Activated CD4-positive, alpha-beta T cell treated with anti-CD3 and anti-CD28 coated beads for 1 hour (primary cell): Measurements from ENCODE around the gene SLC13A2.
"Not testable (repeated sequence)": the region's sequence is repeated elsewhere in the genome, so short reads cannot be mapped to it uniquely, and the experiment has no call there.

ENCODE experiments used
- DNase-seq: peaks from one replicate; pipeline ENCODE4 v3.0.0-alpha.2; 2020

SLC13A2 gene

GRCh38 chr17:28519236-28519635 is 45.8 kb downstream of the SLC13A2 start:
- no peak for DNase-seq

- DNase-seq, result no peak
Measured at GRCh38 chr17:28520687-28521086, 47.2 kb downstream of the SLC13A2 start.

GRCh38 chr17:28521311-28522085 is 48.1 kb downstream of the SLC13A2 start:
- DNase-seq, result no peak

- DNase-seq, result not testable (repeated sequence)
Measured at GRCh38 chr17:28522281-28522680, 48.8 kb downstream of the SLC13A2 start.

- no peak for DNase-seq
Measured at GRCh38 chr17:28523186-28523585, 49.7 kb downstream of the SLC13A2 start.

GRCh38 chr17:28523876-28524275 is 50.4 kb downstream of the SLC13A2 start:
- no peak for DNase-seq

GRCh38 chr17:28524476-28525424 is 51.3 kb downstream of the SLC13A2 start:
- no peak for DNase-seq

GRCh38 chr17:28526381-28526780 is 52.9 kb downstream of the SLC13A2 start:
- DNase-seq, result no peak

- no peak for DNase-seq
Measured at GRCh38 chr17:28527181-28527681, 53.8 kb downstream of the SLC13A2 start.

GRCh38 chr17:28527859-28528258 is 54.4 kb downstream of the SLC13A2 start:
- DNase-seq, result no peak

- no peak for DNase-seq
Measured at GRCh38 chr17:28528327-28529012, 55.0 kb downstream of the SLC13A2 start.

- no peak for DNase-seq
Measured at GRCh38 chr17:28529013-28529400, 55.6 kb downstream of the SLC13A2 start.

GRCh38 chr17:28530250-28530649 is 56.8 kb downstream of the SLC13A2 start:
- no peak for DNase-seq

- DNase-seq, result no peak
Measured at GRCh38 chr17:28530926-28531325, 57.5 kb downstream of the SLC13A2 start.

- no peak for DNase-seq
Measured at GRCh38 chr17:28532050-28532960, 58.9 kb downstream of the SLC13A2 start.

- DNase-seq, result no peak
Measured at GRCh38 chr17:28533091-28533807, 59.8 kb downstream of the SLC13A2 start.

- DNase-seq, result no peak
Measured at GRCh38 chr17:28534740-28535375, 61.4 kb downstream of the SLC13A2 start.

GRCh38 chr17:28536532-28537218 is 63.2 kb downstream of the SLC13A2 start:
- DNase-seq, result no peak

GRCh38 chr17:28537219-28537610 is 63.8 kb downstream of the SLC13A2 start:
- no peak for DNase-seq

GRCh38 chr17:28538296-28538895 is 65.0 kb downstream of the SLC13A2 start:
- DNase-seq, result no peak
